ENCODE data around the gene SIRT2.
"Not testable (repeated sequence)": the region's sequence is repeated elsewhere in the genome, so short reads cannot be mapped to it uniquely, and the experiment has no call there.

Gene SIRT2

DNA sequence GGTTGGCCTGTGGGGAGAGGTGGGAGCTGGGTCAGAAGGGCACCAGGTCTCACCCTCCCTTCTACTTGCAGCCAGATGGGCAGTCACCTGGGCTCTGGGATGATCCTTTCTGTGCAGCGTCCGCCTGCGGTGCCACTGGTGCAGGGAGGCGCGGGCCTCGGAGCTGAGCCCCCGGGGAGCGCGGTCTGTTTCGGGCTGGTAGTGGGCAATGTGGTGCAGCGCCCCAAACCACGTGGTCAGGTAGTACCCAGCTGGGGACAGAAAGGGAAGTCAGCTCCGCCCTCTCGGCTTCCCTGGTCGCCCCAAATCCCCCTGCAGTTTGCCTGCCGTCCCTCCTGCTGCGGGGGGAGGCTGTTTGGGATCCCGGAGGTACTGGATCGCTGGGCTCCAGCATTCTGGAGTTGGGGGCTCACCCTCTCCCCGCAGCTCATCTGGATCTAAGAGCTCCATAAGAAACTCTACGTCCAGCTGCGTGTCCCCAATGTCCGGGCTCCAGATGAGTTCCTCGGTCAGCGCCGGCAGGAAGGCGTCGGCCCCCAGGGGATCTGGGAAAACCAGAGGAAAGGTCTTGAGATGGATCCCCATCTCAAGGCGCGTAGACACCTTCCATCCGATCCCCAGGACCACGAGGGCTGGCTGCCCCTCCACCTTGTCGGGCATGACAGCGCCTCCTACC, 30.1 kb downstream of the SIRT2 start:
- no peak for DNase-seq (ENCODE audit: low spot score)

DNA sequence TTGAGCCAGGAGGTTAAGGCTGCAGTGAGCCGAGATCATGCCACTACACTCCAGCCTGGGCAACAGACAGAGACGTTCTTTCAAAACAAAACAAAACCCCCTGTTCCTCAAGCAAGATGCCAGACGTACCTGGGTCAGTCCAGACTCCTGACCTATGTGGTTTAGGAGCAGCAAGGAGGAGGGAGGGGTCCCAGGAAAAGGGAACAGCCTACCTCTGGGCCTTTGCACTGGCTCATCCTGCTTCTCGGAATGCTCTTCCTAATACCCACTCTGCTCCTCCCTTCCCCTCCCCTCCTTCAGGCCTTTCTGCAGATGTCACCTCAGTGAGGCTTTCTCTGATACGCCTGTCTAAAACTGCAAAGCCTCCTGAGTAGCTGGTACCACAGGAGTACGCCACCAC, 30.9 kb downstream of the SIRT2 start:
- DNase-seq (ENCODE audit: low spot score): no peak

DNA sequence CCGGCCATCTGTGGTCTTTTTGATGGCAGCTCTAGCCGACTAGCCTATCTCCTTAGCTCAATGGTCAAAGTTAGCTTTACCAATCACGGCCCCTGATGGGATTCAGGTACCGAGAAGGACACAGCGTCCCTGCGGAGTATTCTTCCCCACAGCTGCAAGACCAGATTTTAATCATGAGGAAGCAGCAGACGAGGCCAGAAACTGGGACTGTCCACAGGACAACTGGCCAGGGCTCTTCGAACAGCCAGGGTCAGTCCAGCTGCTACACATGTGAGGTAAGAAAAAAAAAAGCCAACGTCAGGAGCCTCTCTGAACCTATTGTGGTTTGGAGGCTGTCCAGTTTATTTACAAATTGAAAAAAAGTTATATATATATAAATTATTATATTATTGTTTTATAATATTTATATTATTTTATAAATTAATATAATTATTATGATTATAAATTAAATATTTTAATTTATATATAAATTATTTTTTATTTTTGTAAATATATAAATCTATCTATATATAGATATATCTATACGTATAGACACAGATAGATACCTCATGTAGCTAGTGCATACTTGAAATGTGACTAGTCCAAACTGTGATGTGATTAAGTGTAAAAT, 32.1 kb downstream of the SIRT2 start:
- no peak for DNase-seq (ENCODE audit: low spot score)

DNA sequence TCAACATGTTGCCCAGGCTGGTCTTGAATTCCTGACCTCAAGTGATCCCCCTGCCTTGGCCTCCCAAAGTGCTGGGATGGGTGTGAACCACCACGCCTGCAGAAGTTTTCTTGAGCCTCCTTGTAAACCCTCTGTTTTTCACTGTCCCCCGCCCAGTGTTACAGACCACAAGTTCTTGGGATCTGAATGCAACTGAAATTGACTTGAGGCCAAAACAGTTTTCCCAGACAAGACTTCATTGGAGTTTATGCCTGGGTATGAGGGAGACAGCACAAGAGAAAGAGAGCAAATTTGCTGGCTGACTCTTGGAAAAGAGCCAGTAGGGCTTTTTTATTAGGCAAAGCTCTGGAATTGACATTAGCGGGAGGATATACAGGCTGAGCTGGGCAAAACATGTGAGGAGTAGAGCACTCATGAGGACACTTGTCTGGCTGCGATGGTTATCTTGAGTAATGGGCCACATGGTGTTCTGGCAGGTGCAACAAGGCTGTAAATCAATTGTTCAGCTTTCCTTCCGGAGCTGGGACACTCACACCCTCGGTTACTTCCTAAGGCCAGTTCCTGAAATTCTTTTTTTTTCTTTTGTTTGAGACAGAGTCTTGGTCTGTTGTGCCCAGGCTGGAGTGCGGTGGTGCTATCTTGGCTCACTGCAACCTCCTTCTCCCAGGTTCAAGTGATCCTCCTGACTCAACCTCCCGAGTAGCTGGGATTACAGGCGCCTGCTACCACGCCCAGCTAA, 36.9 kb downstream of the SIRT2 start:
- no peak for DNase-seq (ENCODE audit: low spot score)

DNA sequence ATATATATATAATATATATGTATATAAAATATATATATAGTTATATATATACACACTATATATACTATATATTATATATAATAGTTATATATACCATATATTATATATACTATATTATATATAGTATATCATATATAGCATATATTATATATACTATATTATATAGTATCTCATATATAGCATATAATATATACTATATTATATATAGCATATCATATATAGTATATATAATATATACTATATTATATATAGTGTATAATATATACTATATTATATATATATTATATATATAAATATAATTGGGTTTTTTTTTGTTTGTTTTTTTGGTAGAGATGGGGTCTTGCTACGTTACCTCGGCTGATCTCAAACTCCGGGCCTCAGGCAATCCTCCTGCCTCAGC, 38.0 kb downstream of the SIRT2 start:
- DNase-seq (ENCODE audit: low spot score): no peak

DNA sequence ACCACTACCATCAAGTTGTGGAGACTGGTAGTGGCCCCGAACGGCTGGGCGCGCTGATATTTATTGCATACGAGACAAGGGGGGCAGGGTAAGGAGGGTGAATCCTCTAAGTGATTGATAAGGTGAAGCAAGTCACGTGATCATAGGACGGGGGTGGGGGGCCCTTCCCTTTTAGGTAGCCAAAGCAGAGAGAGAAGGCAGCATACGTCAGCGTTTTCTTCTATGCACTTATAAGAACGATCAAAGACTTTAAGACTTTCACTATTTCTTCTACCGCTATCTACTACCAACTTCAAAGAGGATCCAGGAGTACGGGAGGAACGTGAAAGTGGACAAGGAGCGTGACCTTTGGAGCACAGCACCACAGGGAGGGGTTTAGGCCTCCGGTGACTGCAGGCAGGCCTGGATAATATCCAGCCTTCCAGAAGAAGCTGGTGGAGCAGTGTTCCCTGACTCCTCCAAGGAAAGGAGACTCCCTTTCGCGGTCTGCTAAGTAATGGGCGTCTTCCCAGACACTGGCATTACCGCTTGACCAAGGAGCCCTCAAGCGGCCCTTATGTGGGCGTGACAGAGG, 39.7 kb downstream of the SIRT2 start:
- not testable (repeated sequence) for DNase-seq (ENCODE audit: low spot score)

DNA sequence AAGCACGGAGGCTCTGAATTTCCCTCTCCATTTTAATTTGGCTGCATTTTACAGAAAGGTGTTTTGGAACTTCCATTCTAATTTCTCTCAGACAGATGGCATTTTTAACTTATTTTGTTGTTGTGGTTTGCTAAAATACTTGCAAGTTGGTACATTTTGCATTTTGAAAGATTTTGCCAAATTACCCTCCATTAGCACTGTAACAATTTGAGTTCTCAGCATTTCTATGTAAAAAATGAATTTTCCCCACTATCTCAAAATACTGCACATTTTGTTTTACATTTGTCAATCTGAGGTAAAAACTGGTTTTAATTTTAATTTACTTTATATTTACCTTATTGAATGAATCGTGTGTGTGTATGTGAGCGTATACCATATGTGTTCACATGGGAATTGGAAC, 42.6 kb downstream of the SIRT2 start:
- no peak for DNase-seq (ENCODE audit: low spot score)

DNA sequence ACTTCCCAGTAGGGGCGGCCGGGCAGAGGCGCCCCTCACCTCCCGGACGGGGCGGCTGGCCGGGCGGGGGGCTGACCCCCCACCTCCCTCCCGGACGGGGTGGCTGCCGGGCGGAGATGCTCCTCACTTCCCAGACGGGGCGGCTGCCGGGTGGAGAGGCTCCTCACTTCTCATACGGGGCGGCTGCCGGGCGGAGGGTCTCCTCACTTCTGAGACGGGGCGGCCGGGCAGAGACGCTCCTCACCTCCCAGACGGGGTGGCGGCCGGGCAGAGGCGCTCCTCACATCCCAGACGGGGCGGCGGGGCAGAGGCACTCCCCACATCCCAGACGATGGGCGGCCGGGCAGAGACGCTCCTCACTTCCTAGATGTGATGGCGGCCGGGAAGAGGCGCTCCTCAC, 43.7 kb downstream of the SIRT2 start:
- DNase-seq (ENCODE audit: low spot score): not testable (repeated sequence)

DNA sequence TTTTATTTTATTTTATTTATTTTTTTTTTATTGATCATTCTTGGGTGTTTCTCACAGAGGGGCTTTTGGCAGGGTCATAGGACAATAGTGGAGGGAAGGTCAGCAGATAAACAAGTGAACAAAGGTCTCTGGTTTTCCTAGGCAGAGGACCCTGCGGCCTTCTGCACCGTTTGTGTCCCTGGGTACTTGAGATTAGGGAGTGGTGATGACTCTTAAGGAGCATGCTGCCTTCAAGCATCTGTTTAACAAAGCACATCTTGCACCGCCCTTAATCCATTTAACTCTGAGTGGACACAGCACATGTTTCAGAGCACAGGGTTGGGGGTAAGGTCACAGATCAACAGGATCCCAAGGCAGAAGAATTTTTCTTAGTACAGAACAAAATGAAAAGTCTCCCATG, 44.5 kb downstream of the SIRT2 start:
- not testable (repeated sequence) for DNase-seq (ENCODE audit: low spot score)

DNA sequence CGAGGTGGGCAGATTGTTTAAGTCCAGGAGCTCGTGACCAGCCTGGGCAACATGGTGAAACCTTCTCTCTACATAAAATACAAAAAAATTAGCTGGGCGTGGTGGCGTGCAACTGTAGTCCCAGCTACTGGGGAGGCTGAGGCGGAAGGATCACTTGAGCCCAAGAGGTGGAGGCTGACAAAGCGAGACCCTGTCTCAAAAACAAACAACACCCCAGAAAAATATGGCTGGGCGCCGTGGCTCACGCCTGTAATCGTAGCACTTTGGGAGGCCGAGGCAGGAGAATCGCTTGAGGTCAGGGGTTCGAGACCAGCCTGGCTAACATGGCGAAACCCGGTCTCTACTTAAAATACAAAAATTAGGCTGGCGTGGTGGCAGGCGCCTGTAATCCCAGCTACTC, 46.2 kb downstream of the SIRT2 start:
- no peak for DNase-seq (ENCODE audit: low spot score)

DNA sequence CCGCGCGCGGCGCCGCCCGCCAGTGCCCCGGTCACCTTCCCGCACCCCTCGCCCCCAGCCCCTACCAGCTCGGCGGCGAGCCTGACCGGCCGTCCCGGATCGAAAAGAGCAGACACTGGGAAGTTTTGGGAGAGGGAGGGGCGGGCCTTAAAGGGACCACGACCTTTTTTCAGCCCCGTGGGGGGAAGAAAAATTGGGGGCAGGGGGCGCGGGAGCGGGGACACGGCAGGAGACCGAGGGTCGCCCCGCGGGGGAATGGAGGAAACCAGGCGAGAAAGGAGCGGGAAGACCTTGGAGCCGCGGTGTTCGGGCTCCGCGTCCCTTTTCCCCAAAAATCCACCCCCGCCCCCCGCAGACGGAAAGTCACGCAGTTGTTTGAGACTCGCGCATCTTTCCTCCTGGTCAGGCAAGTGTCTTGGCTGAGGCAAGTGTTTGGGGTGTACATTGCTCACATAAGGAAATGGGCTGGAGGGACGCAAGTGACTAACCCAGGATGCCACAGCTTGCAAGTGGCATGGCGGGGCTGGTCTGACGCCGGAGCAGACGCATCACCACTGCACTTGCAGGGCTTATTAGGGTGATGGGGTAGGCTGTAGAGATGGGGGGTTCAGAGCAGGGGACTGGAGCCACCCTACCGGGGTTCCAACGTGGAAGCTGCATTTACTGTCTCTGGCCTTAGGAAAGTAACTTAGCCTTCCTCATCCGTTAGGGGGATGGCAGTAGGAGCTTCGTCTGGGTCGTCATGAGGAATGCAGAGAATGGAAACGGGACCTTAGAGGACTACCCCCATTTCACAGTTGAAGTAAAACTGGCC, 47.0 kb downstream of the SIRT2 start:
- peak; percentile 59 for DNase-seq (ENCODE audit: low spot score)

DNA sequence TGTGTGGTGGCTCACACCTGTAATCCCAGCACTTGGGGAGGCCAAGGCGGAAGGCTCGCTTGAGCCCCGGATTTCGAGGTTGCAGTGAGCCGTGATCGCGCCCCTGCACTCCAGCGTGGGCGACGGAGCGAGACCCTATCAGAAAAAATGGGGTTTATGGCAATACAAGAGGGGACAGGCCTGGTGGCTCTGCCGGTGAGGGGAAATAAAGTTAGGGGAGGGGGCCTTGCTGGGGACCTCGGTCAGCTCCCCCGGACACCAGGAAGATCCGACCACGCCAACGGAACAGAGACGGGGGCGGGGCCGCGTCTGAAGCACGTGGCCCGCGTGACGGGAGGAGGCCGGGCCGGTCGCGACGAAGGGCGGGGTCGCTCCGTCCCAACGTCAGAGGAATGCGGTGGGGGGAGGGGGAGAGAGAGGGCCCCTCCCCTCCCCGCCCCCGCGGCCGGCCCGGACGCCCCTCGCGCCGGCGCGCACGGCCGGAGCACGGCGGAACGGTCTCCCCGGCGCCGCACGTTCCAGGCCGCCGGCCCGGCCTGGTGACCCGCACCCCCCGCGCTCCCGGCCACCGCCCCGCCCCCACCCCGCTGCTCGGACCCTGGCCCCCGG, 47.7 kb downstream of the SIRT2 start:
- DNase-seq (ENCODE audit: low spot score): peak; percentile 97

DNA sequence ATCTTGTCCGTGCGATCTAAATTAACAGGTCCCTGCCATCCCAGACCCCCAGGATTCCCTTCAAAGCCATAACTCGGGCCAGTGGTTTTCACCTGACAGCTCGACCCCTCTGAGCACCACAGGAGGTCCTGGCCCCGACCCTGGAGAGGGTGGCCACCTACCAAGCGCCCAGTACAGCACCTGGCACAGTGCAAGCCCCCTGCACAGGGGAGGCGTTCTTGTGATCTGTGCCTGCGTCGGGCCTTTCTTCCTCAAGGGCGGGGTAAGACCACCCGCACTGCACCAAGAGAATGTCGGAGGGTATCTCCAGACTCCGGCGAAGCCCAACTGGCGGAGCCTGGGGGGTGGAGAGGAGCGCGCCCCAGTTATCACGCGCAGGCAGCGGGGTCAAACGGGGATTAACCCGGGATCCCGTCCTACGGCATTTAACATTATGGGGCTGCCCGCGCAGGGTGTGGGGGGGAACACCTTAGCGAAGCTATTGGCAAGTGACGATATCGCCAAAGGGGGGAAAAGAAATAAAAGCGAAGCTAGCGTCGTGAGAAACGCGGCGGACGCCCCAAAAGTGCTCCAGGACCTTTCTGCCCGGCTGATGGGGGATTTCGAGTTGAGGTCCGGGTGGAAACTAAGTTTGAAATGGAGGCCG, 48.3 kb downstream of the SIRT2 start:
- DNase-seq (ENCODE audit: low spot score): no peak

DNA sequence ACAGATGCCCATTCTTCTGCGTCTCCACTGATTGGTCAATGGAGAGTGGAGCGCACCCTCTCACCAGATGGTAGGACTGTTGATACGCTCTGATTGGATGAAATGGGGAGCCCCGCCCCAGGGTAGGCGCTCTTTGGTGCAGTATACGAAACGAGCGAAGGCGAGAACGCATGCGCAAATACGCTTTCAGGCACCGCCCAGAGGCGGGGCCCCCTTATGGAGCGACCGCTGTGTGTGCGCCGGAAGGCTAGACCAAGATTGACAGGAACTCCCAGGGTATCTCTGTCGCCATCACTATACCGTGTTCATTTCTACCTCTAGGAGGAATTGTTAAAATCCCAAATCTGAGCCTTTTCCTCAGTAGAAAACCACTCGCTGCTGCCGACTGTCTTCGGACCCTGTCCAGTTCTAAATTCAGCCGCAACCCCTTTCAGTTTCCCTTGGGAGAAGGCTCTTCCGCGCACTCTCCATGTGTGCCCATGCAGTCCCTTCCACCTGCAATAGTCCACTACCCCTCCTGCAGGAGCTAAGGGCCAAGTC, 48.9 kb downstream of the SIRT2 start:
- DNase-seq (ENCODE audit: low spot score): peak; percentile 95

DNA sequence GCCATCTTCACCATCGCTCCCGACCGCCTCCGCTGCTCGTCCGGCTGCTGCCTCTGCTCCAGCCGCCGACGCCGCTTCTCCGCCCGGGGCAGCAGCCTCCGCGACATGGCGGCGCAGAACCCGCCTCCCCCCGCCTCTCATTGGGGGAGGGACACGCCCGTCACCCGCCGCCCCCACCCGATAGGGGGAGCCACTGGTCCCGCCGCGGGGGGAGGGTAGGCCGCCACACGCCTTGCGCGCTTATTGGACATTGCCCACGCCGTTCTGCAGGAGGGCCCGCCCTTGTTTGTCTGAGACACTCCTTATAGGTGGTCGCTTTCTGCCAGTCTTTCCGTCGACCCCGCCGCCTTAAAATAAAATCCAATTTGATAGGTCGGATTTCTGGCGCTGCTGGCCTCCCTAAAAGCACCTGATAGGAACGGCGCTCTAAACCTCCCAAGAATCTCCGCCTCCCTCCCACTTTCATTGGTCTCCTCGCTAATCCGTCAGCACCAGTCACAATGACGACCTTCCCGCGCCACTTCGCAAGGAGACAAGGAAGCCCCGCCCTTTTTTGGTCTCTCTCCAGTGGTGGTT, 49.5 kb downstream of the SIRT2 start, which contains the start of gene HNRNPL:
Gene HNRNPL (minus strand): TSS at position 127 of the 576 bp plus-strand sequence. CDS start 20 bp downstream, at position 107.
- DNase-seq (ENCODE audit: low spot score): peak; percentile 96

DNA sequence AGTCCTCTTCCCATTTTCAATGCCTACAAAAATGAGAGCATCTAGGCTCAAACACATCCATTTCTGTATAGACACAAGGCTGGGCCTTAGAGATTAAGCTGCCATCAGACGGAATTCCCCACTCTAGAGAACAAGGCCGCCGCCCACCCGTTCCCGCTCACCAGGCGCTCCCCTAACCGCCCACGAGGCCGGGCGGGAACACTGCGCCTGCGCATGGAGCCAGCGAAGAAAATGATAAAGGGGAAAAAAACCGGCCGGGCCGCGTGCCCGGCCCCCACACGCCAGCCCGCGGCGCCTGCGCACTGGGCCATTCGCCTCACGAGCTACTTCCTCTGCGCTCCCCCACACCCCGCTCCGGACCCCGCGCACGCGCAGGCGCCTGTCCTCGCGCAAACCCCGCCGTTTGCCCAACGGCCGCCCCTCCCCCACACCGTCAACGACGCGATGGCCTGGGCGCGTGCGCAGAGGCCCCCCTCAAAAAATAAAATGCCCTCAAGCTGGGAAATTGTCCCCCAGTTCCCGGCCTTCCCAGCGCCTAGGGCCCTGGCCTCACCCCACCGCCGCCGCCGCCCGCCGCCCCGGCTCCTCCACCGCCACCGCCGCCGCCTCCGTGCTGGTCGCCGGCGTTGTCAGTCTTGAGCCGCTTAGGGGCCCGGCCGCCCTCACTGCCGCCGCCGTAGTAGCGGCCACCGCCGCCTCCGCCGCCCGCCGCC, 50.1 kb downstream of the SIRT2 start:
- DNase-seq (ENCODE audit: low spot score): peak; percentile 99

DNA sequence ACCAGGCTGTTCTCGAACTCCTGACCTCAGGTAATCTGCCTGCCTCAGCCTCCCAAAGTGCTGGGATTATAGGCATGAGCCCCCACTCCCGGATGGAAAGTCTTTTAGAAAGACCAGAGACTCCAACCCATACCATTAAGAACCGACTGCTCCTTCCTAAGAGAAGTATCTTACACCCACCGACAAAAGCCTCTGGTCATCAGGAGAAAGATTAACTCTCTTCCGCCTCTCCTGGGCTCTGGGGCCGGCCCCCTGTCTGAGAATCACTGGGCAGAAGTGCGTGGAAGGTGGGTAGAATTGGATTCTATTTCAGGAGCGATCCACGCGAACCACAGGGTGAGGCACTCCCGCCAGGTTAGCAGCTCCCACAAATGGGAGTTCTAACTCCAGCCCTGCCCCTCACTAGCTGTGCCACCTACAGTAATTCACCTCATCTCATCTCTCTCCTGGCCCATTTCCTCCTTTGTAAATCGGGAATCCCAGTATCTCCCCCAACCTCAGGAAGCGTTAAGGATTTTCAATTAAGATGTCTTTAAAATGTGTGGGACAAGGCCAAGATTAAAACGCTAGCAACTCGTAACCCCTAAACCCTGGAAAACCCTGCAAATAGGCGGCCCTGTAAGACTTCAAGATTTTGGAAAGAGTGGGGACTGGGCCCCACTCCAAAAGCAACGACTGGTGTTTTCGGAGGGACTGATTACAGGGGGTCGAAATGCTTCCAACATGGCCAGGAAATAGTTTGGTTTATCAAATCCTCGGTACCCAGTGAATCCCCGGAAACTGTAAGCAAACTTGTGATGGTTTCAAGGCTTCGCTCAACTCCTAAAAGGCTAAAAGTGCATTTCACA, 50.9 kb downstream of the SIRT2 start:
- DNase-seq (ENCODE audit: low spot score): no peak

DNA sequence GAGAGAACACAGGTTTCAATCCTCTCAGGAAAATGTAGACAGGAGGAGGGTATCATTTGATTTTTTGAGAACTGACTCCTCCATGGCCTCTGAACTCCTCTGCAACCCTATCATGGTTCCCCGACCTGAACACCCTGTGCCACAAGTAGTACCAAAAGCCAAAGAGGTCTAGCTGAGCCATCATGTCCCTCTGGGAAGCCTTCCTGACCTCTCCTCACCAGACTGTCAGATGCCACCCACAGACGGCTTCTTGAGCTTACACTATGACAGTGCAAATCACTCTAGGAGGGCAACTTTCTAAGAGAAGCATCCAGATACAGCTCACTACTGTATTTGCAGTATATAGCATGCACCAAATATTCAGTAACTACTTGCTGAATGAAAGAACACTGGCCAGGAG, 53.3 kb downstream of the SIRT2 start:
- DNase-seq (ENCODE audit: low spot score): no peak

Measured in AG20443 (cell line).